ENCODE results near the gene LRP1.

GRCh38 chr12:57224278-57224972 is 96.1 kb downstream of the LRP1 start:
- TF ChIP-seq CTCF (conservative IDR thresholded peaks at IDR 0.05) (no peak), ZFX (IDR thresholded peaks at IDR 0.05) (no peak)
